ENCODE results near the gene TGFBR1.

Gene TGFBR1

DNA sequence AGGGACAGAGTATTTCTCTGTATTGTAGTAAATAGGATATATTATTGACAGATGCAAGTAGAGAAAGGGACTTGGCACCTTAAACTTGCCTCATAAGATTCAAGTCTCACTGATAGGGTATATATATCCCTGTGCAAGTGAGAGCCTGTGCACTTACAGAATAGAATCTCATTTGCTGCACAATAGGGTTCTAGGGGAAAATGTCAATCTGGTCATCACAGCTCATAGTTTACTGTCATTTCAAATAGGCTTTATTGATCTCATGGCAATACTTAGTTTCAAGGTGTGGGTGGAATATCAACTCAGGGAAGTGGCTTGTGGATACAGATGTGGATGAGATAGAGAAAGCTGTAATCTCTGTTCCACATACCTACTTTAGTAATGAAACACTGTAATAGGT is 42.3 kb downstream of the TGFBR1 start:
- in situ Hi-C loops (cut with MboI; ENCODE audit: low pct_unique_long_range_greater_than_20kb, low sequenced_read_pairs): loop anchor here (25.0 kb wide), 1 partner anchor 310 kb away; no protein-coding TSS in a partner anchor

DNA sequence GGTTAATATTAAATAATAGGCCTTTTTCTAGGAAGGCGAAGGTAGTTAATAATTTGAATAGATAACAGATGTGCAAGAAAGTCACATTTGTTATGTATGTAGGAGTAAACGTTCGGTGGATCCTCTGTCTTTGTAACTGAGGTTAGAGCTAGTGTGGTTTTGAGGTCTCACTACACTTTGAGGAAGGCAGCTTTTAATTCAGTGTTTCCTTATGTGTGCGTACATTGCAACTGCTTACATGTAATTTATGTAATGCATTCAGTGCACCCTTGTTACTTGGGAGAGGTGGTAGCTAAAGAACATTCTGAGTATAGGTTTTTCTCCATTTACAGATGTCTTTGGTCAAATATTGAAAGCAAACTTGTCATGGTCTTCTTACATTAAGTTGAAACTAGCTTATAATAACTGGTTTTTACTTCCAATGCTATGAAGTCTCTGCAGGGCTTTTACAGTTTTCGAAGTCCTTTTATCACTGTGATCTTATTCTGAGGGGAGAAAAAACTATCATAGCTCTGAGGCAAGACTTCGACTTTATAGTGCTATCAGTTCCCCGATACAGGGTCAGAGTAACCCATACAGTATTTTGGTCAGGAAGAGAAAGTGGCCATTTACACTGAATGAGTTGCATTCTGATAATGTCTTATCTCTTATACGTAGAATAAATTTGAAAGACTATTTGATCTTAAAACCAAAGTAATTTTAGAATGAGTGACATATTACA is 45.7 kb downstream of the TGFBR1 start:
- in situ Hi-C loops (cut with MboI; ENCODE audit: low pct_unique_long_range_greater_than_20kb, low sequenced_read_pairs): no loop called here
- DNase-seq: no peak

More for the DNA sequence above, 42.3 kb downstream of the TGFBR1 start:
- DNase-seq: no peak

DNA sequence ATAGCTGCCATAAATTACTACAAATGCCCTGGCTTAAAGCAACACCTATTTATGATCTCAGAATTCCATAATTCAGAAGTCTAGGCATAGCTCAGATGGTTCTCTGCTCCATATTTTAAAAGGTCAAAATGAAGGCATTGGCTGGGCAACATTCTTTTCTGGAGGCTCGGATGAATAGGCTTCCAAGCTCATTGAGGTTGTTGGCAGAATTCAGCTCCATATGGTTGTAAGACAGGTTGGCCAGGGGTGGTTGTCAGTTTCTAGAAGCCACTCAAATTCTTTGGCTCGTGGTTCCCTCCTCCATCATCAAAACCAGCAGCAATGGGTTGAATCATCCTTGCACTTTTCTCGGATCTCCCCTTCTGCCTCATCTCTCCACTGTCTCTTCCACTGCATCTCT is 49.4 kb downstream of the TGFBR1 start:
- no peak for DNase-seq
- in situ Hi-C loops (cut with MboI; ENCODE audit: low pct_unique_long_range_greater_than_20kb, low sequenced_read_pairs): no loop called here

GRCh38 chr9:99155736-99156135 is 50.8 kb downstream of the TGFBR1 start:
- in situ Hi-C loops (cut with MboI; ENCODE audit: low pct_unique_long_range_greater_than_20kb, low sequenced_read_pairs): no loop called here
- DNase-seq: no peak

DNA sequence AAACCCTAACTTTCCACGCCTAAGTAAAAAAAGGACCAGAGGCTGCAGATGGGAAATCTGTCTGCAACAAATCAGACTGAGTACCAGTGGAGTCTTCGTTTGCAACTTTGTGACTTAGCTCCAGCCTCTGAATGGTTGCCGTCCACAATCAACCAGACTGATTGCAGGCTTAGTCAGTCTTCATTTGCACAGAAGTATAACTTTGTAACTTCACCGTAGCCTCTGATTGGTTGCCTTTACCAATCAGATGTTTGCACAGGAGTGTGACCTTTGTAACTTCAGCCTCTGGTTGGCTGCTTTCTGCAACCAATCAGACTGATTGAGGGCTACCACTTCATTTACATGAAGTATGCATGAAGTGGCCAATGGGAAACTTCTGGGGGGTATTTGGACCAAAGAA is 53.7 kb downstream of the TGFBR1 start:
- in situ Hi-C loops (cut with MboI; ENCODE audit: low pct_unique_long_range_greater_than_20kb, low sequenced_read_pairs): no loop called here
- no peak for DNase-seq

DNA sequence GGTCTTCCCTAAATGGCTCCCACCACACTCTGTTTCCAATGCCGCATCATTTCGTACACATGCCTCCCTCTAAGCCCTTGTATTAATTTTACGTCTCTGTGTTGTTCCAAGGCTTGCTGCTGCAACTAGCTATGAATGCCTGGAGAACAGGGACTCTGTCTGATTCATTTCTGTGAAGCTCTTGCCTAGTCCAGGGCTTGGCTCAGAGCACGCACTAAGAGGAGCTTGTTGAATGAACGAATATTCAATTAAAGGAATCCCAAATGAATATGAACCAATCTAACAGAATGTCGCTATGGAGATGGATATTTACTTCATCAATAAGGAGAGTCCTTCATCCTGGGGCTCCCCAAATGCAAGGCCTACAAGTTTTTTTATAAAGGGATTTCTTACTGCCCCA is 55.3 kb downstream of the TGFBR1 start:
- in situ Hi-C loops (cut with MboI; ENCODE audit: low pct_unique_long_range_greater_than_20kb, low sequenced_read_pairs): no loop called here
- DNase-seq: no peak

DNA sequence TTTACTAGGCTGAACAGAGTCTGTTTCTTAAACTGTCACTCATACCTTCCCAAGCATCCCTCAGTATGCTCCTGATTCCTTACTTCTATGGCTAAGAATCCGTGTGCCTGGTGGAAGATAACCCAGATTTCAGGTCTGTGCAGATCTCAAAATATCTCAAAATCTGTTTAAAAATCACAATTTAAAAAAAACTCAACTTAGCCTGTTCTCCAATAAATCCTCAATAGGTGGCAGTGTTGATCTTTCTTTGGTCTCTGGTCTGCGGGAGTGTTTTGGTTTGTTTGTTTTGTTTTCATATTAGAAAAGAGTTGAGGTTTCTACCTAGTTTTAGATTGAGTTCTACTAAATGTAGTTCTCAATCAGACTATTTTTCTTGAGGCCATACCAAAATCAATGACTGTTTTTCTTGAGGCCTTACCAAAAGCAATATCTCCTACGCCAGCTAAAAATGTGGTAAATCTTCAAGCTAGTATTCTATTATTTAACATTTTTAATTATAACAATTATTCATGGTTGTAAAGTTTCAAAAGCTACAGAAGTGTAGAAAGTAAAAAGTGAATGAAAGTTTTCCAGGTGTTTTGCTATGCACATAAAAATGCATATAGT is 57.9 kb downstream of the TGFBR1 start:
- in situ Hi-C loops (cut with MboI; ENCODE audit: low pct_unique_long_range_greater_than_20kb, low sequenced_read_pairs): no loop called here
- peak; percentile 60 for DNase-seq

- DNase-seq: no peak
- in situ Hi-C loops (cut with MboI; ENCODE audit: low pct_unique_long_range_greater_than_20kb, low sequenced_read_pairs): no loop called here
These were observed 61.2 kb downstream of the TGFBR1 start for GRCh38 chr9:99166149-99166548.

- in situ Hi-C loops (cut with MboI; ENCODE audit: low pct_unique_long_range_greater_than_20kb, low sequenced_read_pairs): no loop called here
- DNase-seq: no peak
These were observed 62.2 kb downstream of the TGFBR1 start for GRCh38 chr9:99167119-99167518.

GRCh38 chr9:99167694-99168093 is 62.8 kb downstream of the TGFBR1 start:
- in situ Hi-C loops (cut with MboI; ENCODE audit: low pct_unique_long_range_greater_than_20kb, low sequenced_read_pairs): no loop called here
- DNase-seq: peak; percentile 26

GRCh38 chr9:99169086-99169485 is 64.2 kb downstream of the TGFBR1 start:
- no peak for DNase-seq
- in situ Hi-C loops (cut with MboI; ENCODE audit: low pct_unique_long_range_greater_than_20kb, low sequenced_read_pairs): no loop called here

GRCh38 chr9:99169982-99170761 is 65.3 kb downstream of the TGFBR1 start:
- in situ Hi-C loops (cut with MboI; ENCODE audit: low pct_unique_long_range_greater_than_20kb, low sequenced_read_pairs): no loop called here
- DNase-seq: no peak

DNA sequence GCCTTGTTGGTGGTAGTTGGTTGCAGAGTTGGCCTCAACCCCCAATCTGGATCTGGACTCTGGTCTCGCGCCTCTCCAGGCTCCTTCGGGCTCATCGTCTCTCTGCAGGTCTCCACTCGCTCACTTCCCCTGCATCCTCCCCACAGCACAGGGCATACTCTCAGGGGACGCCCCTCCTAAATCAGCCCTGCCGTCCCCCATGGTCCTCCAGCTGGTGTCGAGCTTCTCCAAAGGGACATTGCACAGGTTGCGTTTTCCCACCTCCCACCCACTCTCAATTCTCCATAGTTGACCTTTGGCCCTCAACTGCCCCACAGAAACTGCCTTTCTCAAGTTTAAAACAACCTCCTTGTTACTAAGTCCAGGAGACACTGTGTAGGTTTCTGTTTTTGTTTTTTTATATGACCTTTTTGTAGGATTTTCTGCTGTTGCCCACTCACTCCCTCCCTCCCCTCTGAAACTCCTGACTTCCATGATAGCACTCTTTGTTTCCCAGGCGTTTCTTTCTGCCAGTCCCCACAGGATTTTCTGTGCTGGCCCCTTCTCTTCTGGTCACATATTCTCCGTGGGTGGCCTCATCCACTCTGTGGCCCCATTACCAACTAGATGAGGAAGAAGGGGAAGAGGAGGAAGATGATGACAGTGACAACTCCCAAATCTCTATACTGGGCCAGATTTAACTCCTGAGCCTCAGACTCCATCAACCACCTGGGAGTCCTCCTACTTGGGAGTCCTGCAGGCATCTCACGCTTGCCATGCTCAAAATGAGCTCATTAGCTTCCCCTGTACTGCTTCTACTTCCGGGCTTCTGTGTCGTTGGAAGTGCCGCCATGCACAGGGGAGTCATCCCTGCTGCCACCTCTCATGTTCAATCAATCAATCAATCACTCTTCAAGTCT is 66.6 kb downstream of the TGFBR1 start:
- in situ Hi-C loops (cut with MboI; ENCODE audit: low pct_unique_long_range_greater_than_20kb, low sequenced_read_pairs): no loop called here
- no peak for DNase-seq

DNA sequence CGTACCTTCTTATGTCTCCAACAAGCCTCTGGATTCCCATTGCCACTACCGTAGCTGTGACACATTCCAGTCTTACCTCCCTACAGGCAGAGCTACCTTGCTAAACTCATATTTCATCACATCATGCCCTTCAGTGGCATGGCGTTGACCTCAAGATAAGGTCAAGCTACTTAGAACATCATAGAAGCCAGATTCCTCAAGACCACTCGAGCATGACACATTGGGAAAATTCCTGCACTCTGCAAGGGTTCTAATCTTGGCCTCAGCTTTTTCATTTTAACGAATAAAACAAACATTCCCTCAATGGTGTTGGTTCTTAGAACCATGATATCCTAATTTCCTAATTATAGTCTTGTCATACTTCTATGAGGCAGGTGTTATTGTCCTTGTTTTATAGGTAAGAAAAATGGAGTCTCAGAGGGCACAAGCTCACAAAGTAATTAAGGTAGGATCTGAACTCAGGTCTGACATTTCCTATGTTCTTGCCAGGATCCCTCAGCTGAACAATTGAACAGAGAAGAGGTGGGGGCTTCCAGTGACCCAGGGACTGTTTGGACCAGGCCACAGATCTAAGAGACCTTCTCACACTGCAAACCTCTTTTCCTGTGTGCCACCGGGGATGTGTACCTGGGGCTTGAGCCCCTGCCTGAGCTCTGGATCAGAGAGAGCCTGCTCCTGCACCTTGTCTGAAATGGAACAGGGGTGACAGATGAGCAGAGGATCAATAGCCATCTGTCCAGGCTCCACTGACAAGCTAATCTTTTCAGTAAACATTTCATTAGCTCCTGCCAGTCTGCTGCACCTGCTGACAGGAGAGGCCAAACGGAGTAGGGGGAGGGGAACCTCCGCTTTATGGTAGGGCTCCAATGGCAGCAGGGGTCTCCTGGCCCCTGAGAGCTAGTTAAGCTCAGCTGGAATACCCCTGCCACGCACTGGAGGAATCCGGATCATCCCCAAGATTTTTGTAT is 67.5 kb downstream of the TGFBR1 start:
- DNase-seq: no peak
- in situ Hi-C loops (cut with MboI; ENCODE audit: low pct_unique_long_range_greater_than_20kb, low sequenced_read_pairs): no loop called here

- no peak for DNase-seq
- in situ Hi-C loops (cut with MboI; ENCODE audit: low pct_unique_long_range_greater_than_20kb, low sequenced_read_pairs): no loop called here
These were observed 68.9 kb downstream of the TGFBR1 start for GRCh38 chr9:99173570-99174504.

GRCh38 chr9:99176527-99177013 is 71.7 kb downstream of the TGFBR1 start:
- DNase-seq: no peak
- in situ Hi-C loops (cut with MboI; ENCODE audit: low pct_unique_long_range_greater_than_20kb, low sequenced_read_pairs): loop anchor here (25.0 kb wide), 1 partner anchor 836 kb away; no protein-coding TSS in a partner anchor
